Esophagus mucosa (tissue), 1 donor: ENCODE results near the gene CCN2. TPM values are rescaled to one million over a fixed set of nuclear protein-coding genes. Genes with fewer than 3 reads are reported as not detected.
A peak's percentile ranks its signal among the peaks of the same experiment; 100 is the strongest.

Source experiments
- ATAC-seq: fragments of 200-7000 bp; cut with Tn5 transposase; one replicate; pipeline ENCODE4 v1.9.1; 2020
- total RNA-seq: library from RNA; stranded (reverse); gene quantifications from one replicate; pipeline ENCODE4 v1.2.4, GENCODE V29; 2023
- donor health status: DM: yes; HTN: yes; CAD: no.

CCN2 gene, protein sequence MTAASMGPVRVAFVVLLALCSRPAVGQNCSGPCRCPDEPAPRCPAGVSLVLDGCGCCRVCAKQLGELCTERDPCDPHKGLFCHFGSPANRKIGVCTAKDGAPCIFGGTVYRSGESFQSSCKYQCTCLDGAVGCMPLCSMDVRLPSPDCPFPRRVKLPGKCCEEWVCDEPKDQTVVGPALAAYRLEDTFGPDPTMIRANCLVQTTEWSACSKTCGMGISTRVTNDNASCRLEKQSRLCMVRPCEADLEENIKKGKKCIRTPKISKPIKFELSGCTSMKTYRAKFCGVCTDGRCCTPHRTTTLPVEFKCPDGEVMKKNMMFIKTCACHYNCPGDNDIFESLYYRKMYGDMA
- total RNA-seq, result 1.8 TPM

DNA sequence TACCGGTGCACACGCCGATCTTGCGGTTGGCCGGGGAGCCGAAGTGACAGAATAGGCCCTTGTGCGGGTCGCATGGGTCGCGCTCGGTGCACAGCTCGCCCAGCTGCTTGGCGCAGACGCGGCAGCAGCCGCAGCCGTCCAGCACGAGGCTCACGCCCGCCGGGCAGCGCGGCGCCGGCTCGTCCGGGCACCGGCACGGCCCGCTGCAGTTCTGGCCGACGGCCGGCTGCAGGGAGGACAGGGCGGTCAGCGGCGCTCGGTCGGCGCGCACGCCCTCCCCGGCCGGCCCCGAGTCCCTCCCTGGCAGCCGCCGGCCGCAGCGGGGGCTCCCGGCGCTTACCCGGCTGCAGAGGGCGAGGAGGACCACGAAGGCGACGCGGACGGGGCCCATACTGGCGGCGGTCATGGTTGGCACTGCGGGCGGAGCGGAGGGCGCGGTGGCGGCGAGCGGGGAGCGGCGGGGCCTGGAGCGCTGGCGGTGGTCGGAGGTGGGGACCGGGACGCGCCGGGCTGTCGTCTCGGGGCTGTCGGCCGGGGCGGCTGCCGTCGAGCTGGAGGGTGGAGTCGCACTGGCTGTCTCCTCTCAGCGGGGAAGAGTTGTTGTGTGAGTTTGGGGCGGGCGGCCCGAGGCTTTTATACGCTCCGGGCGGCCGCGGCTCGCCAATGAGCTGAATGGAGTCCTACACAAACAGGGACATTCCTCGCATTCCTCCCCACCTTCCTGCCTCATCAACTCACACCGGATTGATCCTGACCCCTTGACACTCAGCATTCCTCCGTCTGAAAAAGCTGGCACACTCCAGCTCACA is at the start of gene CCN2:
Gene CCN2, minus strand, starts transcription at position 606 of the 809 bp plus-strand sequence. Its CDS starts 200 bp downstream, at position 406.
- peak; percentile 70 for ATAC-seq

- ATAC-seq, result no peak
These were observed 49.1 kb upstream of the CCN2 start for GRCh38 chr6:132000296-132000695.

GRCh38 chr6:131999545-132000146 is 48.5 kb upstream of the CCN2 start:
- ATAC-seq, result no peak

GRCh38 chr6:131998255-131998982 is 47.2 kb upstream of the CCN2 start:
- no peak for ATAC-seq

DNA sequence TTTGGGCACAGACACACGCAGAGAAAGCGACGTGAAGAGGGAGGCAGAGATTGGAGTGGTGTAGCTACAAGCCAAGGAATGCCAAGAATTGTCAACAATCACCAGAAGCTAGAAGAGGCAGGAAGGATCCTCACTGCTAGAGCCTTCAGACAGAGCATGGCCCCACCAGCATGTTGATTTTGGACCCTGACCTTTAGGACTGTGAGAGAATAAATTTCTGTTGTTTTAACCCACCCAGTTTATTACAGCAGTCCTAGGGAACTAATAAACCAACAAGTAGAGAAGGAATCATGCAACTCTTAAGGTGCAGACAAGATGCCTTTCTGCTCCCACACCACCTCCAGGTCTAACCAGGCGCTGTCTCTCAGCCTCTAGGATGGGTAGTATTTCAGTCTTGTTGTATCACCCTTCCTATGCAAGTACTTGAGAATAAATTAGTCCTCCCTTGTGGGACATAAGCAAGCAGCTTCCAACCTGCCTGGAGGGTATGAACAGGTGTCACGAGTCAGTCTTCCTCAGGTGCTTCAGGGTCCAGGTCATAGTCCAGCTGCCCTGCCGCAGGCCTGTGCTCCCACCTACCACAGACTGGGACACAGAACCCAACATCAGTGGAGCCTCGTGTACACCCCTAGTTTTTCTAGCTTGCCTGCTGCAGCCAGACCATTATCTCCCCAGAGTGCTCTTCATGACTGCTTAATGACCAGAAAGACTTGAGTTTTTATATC is 46.4 kb upstream of the CCN2 start:
- no peak for ATAC-seq

DNA sequence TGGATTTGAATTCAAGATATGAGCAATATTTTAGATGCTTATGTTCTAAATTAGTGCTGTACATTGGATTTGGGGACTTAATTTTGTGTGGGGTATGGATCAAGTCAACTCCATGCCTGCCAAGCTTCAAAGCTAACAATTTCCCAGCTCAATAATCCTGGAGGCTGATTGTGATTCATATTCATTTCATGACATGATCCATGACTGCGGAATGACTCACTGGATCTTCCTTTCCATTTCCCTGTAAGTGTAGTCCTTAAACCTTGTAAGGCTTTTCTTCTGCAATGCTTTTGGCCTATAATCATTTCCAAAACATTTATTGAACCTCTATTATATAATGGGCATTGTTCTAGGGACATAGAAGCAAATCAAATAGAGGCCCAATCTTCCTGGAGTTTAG is 44.7 kb upstream of the CCN2 start:
- peak; percentile 80 for ATAC-seq

DNA sequence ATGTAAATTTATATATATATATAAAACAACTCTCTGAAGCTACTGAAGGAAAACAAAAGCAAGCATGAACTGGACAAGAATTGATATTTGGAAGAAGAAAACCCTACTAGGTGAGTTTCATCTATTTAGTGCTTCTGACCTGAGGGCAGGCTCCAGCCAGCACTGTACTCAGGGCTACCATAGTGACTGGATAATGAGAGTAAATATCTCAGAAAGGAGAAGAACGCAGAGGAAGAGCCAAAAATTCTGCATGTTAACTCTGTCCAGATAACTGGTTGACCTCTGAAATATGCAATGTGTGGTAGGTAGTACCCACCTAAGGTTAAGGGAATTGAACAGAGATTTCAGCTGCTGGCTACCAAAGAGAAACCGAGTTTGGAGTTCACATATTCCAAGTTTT is 41.4 kb upstream of the CCN2 start:
- no peak for ATAC-seq

GRCh38 chr6:131989036-131989435 is 37.9 kb upstream of the CCN2 start:
- no peak for ATAC-seq

DNA sequence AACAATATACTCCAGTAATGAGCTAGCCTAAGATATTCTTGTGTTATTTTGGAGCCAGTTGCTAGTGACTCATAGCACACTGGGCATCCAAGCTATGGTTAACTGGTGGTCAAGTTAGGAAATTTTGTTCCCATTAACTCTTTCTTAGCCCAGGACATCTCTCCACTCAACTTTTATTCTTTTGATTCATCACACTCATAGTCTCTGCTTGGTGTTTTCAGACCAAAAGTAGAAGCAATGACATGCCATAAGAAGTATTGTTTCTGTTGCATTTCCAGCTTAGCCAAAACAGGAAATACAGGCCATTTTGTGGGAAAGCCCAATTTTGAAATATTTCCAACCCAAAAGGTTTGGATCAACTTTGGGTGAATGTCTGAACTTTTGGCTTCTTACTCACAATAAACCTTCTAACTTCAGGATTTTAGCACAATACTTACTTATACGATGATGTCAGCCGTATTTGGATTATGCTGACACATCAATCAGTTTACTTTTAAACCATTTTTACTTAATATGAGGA is 31.6 kb upstream of the CCN2 start:
- no peak for ATAC-seq

GRCh38 chr6:131981624-131981978 is 30.4 kb upstream of the CCN2 start:
- no peak for ATAC-seq

- no peak for ATAC-seq
These were observed 29.8 kb upstream of the CCN2 start for GRCh38 chr6:131980791-131981623.

- ATAC-seq, result no peak
These were observed 29.2 kb upstream of the CCN2 start for GRCh38 chr6:131980338-131980790.

DNA sequence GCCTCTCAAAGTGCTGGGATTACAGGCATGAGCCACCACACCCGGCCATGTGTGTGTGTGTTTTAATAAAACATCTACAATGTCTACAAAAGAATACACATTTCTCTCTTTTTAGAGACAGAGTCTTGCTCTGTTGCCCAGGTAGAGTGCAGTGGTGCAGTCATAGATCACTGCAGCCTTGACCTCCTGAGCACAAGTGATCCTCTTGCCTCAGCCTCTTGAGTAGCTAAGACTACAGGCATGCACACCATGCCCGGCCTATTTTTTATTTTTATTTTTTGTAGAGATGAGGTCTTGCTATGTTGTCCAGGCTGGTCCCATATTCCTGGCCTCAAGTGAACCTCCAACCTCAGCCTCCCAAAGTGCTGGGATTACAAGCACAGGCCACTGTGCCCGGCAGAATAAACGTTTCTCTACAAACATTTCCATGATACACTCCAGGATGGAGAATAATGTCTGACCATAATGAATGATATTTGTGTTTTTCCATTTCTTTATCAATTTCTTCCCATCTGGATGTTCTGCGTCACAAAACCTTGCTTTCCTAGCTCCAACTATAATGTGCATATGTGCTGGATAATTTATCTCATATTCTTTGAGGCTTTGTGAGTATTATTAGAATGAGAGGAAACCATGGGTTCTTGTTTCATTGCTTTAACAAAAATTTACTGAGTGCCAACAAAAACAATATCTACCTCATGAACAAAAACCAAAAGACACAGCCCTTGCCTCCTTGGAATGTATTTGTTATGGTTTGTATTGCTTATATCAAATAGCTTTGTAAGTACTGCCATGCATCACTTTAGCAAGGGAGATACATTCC is 28.6 kb upstream of the CCN2 start:
- no peak for ATAC-seq

DNA sequence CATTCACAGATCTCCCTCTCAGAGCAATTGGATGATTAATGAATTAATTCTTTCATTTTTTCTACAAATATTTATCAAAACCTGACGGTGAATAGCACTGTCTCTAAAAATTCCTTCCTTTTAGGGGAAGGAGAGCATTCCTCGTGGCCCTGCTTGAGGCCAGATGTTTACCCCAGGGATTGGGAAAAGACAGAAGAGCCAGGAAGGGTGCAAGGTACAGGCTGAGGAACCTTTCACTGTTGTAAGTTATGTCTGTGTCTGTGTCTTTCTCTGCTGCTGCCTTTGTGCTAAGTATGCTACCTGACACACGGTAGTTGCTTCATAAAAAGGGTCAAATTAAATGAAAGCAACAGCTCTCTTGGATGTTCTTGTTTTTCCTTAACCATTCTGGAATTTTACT is 27.4 kb upstream of the CCN2 start:
- no peak for ATAC-seq

DNA sequence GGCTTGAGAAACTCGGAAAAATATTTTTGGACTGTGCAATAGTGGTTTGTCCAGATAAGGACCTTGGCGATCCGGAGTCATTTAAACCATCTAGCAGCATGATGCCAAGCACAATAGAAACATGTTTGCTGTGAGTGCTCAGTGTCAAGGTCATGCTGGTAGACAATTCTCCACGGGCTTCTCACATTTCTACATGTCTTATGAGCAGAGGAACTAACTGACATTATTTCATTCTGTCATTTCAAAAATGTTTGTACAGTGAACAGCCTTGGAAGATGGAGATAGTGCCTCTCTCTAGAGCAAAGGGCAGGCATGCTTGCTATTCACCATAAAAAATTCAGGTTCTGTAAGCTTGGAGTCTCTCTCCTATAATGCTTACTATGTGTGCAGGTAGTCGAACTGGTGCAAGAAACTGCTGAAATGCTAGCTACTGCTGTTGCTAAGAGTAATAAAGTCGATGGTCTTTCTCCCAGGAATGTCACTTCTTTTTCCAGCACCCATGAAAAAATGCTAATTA is 25.4 kb upstream of the CCN2 start:
- no peak for ATAC-seq

GRCh38 chr6:131972741-131973140 is 21.6 kb upstream of the CCN2 start:
- no peak for ATAC-seq

DNA sequence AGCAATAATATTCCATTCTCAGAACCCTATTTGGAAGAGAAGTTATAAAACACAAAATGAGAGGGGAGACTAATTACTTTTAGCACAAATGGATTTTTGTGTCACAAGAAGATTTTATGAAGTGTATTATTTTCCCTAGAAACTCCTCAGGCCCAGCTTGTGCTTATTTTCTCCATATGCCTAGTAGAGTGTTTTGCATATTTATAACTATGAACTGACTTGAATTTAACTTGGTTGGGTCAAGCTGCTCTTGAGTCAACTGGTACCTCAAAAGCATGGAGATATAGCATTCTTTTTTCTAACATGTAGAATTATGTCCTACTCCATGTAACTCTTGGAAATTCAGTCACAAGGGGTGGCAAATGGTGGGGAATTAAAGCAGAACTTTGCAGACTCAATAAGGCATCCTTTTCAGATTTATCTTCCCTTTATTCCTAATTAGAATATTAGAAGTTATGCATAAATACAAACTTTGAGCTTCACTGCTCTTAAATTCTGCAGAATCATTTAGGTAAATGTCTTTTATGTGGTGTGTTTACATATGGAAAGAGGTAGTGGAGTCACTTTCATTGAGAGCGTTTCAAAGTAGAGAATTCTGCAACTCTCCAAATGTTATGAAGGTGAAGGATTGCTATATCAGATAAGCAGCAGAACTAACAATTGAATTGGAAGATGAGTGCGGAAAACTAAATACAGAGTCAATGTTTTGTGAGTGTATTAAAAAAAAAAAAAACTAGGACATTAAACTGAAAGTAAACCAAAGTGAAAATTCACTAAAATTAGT is 19.1 kb upstream of the CCN2 start:
- no peak for ATAC-seq

- ATAC-seq, result no peak
These were observed 17.5 kb upstream of the CCN2 start for GRCh38 chr6:131968656-131969055.

- no peak for ATAC-seq
These were observed 16.8 kb upstream of the CCN2 start for GRCh38 chr6:131967948-131968347.
